ENCODE data around the gene COBL.

The COBL gene

DNA sequence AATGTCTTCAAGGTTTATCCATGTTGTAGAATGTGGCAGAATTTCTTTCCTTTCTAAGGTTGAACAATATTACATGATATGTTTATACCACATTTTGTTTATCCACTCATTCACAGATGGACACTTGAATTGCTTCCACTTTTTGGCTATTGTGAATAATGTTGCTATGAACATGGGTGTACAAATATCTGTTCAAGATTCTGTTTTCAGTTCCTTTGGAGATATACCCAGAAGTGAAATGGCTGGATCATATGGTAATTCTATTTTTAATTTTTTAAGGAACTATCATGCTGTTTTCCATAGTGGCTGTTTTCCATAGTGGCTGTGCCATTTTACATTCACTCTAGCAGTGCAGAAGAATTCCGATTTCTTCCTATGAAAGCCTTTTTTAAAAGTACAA is 339.2 kb downstream of the COBL start:
- DNase-seq = no peak

DNA sequence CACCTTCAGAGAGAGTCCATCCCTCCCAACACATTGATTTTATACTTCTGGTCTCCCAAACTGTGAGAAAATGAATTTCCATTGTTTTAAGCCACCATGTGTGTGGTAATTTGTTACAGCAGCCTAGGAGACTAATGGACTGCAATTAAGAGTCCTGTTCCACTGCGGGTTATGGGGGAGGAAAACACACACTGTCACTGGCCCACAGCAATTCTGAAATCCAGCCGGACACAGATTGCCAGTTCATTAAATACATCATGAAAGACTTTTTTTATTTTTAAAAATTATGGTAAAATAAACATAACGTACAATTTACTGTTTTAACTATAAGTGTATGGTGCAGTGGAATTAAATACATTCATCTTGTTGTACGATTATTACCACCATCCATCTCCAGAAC is 340.5 kb downstream of the COBL start:
- DNase-seq = no peak

DNA sequence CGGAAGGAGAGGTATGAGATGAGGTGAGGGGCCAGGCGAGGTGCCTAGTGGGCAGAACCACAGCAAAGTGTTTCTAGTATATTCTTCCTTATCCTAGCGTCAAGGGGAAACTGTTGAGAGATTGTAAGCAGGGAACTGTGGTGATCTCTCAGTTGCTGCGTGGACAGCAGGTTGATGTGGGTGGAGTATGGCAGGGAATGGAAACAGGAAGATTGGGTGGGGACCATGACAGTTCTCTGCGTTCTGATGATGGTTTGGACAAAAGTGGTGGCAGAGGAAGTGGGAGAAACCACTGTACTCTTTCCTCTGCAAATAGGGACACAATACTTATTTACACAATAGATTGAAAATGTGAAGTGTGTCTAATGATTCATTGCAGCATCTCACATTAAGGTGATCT is 342.4 kb downstream of the COBL start:
- no peak for DNase-seq

DNA sequence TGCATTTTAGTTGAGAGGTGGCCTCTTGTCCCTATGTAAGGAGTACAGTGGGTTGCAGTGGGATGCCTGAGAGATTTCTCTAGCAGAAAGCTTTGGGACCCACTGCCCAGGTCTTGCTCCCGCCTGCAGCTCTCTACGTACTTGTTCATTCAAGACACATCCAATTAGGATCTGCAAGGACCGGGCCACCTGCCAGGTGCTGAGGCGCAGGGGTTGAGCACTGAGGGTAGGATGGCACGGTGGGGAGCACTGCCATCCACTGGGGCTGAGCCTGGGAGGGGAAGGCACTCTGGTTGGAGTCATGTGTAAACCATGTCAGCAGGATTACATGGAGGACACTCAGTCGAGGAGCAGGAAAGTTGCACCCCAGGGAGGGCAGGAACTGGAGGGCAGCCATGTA is 342.8 kb downstream of the COBL start:
- DNase-seq = no peak

DNA sequence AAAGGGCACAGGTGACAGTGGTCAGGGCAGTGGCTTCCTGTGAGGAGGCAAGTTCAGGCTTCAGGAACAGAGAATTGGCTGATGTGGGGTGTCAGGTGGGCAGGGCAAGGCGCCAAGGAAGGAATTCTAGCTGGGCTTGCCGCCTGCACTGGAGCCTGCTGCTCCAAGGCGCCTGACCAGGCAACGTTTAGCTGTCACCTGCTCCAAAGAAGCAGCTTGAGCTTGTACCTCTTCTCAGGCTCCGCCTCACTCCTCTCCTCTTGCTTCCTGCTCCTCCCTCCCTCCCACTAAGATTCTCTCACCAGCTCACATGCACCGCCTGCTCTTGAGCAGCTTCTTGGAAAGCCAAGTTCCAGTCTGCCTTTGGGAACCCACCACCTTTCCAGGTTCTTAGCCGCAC is 346.5 kb downstream of the COBL start:
- DNase-seq = no peak
